RWPE2 (cell line): ENCODE measurements around the gene C5orf58.

Experiments
- ATAC-seq: fragments of 200-7000 bp; cut with Tn5 transposase; 3 replicates; pipeline ENCODE4 v1.9.1; 2021; ENCODE audit warnings: low read depth
- DNase-seq: peaks from one replicate; pipeline ENCODE4 v3.0.0-alpha.2; 2020; ENCODE audit warnings: low spot score
- H3K27ac ChIP-seq: fragments of 450-650 bp; 2 replicates; pipeline ENCODE4 v1.5.1; 2017; ENCODE audit warnings: mild to moderate bottlenecking; ENCODE audit not compliant: poor library complexity, severe bottlenecking
- H3K27me3 ChIP-seq: fragments of 250-450 bp; sonication (Bioruptor Pico); 2 replicates; pipeline ENCODE4 v1.5.1; 2021; ENCODE audit warnings: mild to moderate bottlenecking, moderate library complexity; ENCODE audit not compliant: insufficient read depth, poor library complexity, severe bottlenecking
- H3K36me3 ChIP-seq: fragments of 250-450 bp; sonication (Bioruptor Pico); 2 replicates; pipeline ENCODE4 v1.5.1; 2020; ENCODE audit warnings: low read depth, mild to moderate bottlenecking, moderate library complexity
- H3K4me1 ChIP-seq: fragments of 250-450 bp; sonication (Bioruptor Pico); 2 replicates; pipeline ENCODE4 v1.5.1; 2021; ENCODE audit warnings: mild to moderate bottlenecking, moderate library complexity; ENCODE audit not compliant: insufficient read depth, poor library complexity, severe bottlenecking
- H3K4me3 ChIP-seq: fragments of 250-450 bp; sonication (Bioruptor Pico); 2 replicates; pipeline ENCODE4 v1.5.1; 2021; ENCODE audit warnings: mild to moderate bottlenecking, moderate library complexity; ENCODE audit not compliant: severe bottlenecking
- H3K9me3 ChIP-seq: fragments of 250-450 bp; sonication (Bioruptor Pico); 2 replicates; pipeline ENCODE4 v1.5.1; 2021; ENCODE audit warnings: mild to moderate bottlenecking, moderate library complexity; ENCODE audit not compliant: severe bottlenecking
- TF ChIP-seq, protein P1 (sequence below): fragments of 450-650 bp; IDR thresholded peaks from one replicate; pipeline ENCODE4 v1.5.1; 2017; ENCODE audit warnings: mild to moderate bottlenecking, moderate library complexity; ENCODE audit not compliant: poor library complexity, severe bottlenecking

C5orf58 gene

DNA sequence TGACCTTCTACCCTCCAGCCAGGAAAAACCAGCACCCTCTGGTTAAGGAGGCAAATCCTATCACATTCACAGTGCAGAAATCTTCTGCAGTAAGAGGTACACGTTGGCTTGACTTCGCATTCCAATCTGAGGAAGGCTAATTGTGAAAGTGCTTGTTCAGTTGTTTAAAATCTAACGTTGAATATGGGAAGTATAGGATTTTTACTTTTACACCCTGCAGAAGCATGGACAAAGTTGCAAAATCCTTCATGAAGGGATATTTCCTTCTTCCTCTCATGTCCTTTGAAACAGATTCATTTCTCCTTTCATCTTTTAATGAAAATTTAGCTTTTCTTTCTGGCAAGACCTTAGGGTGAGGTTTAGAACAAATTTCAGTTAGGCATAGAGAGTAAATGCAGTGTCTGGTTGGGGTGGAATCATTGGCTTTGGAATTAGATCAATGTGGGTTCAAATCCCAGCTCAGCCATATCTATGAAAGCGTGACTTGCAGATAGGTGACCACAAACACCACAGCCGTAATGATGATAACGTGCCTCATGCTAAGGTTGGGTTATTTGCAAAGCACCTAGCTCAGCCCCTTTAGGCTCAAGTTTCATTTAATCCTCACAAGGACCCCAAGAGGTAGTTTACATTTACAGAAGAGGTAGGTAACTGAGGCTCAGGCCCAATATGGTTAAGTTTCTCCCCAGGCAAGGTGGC, 42.2 kb upstream of the C5orf58 start:
- no peak for ATAC-seq
- Histone ChIP-seq H3K9me3 (no peaks in the 10 kb centered on the region), H3K4me1 (no peaks in the 10 kb centered on the region), H3K27ac (no peak overlapping the region), H3K27me3 (no peaks in the 10 kb centered on the region), H3K36me3 (no peaks in the 10 kb centered on the region), H3K4me3 (no peak overlapping the region)
- no peak for DNase-seq
- TF ChIP-seq, protein P1, sequence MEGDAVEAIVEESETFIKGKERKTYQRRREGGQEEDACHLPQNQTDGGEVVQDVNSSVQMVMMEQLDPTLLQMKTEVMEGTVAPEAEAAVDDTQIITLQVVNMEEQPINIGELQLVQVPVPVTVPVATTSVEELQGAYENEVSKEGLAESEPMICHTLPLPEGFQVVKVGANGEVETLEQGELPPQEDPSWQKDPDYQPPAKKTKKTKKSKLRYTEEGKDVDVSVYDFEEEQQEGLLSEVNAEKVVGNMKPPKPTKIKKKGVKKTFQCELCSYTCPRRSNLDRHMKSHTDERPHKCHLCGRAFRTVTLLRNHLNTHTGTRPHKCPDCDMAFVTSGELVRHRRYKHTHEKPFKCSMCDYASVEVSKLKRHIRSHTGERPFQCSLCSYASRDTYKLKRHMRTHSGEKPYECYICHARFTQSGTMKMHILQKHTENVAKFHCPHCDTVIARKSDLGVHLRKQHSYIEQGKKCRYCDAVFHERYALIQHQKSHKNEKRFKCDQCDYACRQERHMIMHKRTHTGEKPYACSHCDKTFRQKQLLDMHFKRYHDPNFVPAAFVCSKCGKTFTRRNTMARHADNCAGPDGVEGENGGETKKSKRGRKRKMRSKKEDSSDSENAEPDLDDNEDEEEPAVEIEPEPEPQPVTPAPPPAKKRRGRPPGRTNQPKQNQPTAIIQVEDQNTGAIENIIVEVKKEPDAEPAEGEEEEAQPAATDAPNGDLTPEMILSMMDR = no peak

DNA sequence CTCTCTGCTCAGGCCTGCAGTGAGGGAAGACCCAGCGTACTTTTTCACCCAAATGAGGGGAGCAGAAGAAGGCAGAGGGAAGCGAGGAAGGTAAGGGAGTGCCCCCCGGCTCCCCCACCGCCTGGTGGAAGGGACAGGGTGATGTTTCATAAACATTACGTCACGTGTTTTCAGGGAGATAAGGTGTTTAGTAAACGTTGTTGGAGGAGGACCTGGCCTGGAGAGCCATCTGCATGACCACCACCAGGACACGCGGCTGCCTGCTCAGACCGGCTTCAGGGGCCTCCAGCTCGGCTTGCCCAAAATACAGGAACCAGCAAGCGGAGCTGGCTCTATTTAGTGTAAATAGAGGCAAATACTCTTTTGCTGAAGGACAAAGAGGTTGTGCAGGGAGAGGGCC, 40.0 kb upstream of the C5orf58 start:
- TF ChIP-seq, protein P1 = no peak
- Histone ChIP-seq H3K36me3 (no peaks in the 10 kb centered on the region), H3K4me1 (no peaks in the 10 kb centered on the region), H3K4me3 (no peak overlapping the region), H3K27ac (no peak overlapping the region), H3K27me3 (no peaks in the 10 kb centered on the region), H3K9me3 (no peaks in the 10 kb centered on the region)
- ATAC-seq (no peak), DNase-seq (no peak)

DNA sequence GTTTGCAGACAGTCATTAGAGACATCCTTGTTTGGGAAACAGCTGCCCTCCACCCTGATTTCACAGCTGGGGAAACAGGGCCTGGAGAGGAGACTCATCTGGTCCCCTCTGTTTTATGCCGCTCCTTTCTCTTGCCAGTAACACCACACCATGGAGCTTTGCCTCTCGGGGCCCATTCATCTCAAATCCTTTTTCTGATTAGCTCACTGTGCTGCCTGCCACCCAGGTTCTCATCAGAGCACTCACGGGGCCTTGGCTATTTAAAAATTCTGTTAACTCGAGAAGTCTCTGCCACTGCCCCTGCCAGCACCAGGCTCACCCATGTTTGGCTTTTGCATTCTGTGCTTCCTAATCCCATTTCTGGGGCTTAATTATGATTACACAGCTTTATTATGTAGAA, 36.8 kb upstream of the C5orf58 start:
- Histone ChIP-seq H3K27me3 (no peaks in the 10 kb centered on the region), H3K4me3 (no peak overlapping the region), H3K4me1 (no peaks in the 10 kb centered on the region), H3K27ac (no peak overlapping the region), H3K9me3 (no peaks in the 10 kb centered on the region), H3K36me3 (no peaks in the 10 kb centered on the region)
- TF ChIP-seq, protein P1 = no peak
- ATAC-seq (no peak), DNase-seq (no peak)

DNA sequence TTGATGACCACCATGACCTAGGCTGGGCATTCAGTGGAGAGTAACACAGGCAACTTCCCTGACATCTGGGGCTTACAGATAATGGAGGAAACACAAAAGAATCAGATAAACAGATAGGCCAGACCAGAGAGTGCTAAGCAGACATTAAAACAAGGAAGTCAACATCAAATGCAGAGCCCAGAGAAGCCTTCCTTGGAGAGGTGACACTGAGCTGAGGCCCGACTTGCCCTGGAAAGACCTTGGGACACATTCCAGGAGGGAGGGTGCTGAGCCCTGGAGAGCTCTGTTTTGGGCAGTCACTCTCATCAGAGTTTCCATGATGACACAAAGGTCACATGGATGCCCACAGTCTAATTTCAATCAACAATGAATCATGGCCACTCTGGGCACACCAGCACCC, 31.9 kb upstream of the C5orf58 start:
- Histone ChIP-seq H3K9me3 (no peaks in the 10 kb centered on the region), H3K27me3 (no peaks in the 10 kb centered on the region), H3K4me3 (no peak overlapping the region), H3K36me3 (no peaks in the 10 kb centered on the region), H3K4me1 (no peaks in the 10 kb centered on the region), H3K27ac (no peak overlapping the region)
- TF ChIP-seq, protein P1 = no peak
- no peak for DNase-seq
- no peak for ATAC-seq

DNA sequence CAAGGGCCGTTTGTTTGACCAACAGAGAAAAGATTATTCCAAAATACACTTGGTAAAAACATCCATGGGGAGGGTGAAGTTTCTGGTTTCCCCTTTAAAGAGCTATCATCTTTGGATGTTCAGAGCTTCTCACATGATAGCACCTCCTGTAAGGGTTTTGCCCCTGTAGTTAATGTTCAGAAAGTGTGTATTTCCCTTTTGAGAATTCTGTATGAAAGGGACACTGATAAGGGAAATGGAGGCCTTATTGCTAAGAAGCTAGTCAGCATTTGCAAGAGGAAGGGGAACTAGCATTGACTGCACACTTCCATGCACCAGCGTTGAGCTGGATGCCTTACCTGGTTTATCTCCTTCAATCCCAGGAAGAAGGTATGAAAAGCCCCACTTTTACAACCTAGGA, 31.5 kb upstream of the C5orf58 start:
- Histone ChIP-seq H3K4me1 (no peaks in the 10 kb centered on the region), H3K27me3 (no peaks in the 10 kb centered on the region), H3K9me3 (no peaks in the 10 kb centered on the region), H3K27ac (no peak overlapping the region), H3K4me3 (no peak overlapping the region), H3K36me3 (no peaks in the 10 kb centered on the region)
- DNase-seq (no peak), ATAC-seq (no peak)
- TF ChIP-seq, protein P1 = no peak
